Measurements from ENCODE around the gene STT3A. TPM values are rescaled to one million over a fixed set of nuclear protein-coding genes. Genes with fewer than 3 reads are reported as not detected.

Gene STT3A
- total and polyA plus RNA-seq, 10 donors, result 23.0 to 102 (median 80.9) TPM

- peaks cover 4 to 100% (median 95%) of the 10 kb centered on the region in 6 donors for H3K36me3 ChIP-seq
These were observed 10.6 kb downstream of the STT3A start for GRCh38 chr11:125603207-125603606.

GRCh38 chr11:125605417-125605816 lies 12.8 kb downstream of the STT3A start:
- Histone ChIP-seq H3K4me3 (no peak overlapping the region), H3K27ac (no peak overlapping the region), H3K9me3 (no peaks in the 10 kb centered on the region), H3K4me1 (no peaks in the 10 kb centered on the region), H3K36me3 (peaks cover 11 to 100% (median 97%) of the 10 kb centered on the region in 6 donors), H3K27me3 (replicated peaks in 1 of 7) (no peaks in the 10 kb centered on the region)
- DNase-seq, result no peak
- TF ChIP-seq POLR2A (IDR thresholded peaks at IDR 0.05), result no peak
- no peak for TF ChIP-seq CTCF (IDR thresholded peaks at IDR 0.05 in 8 of 11, conservative IDR thresholded peaks at IDR 0.05 in 3 of 11)
- TF ChIP-seq POLR2AphosphoS5 (IDR thresholded peaks at IDR 0.05), result no peak
- intact Hi-C loops (cut with DNase I; ENCODE audit: low total_unique reads), result no loop called here

More at GRCh38 chr11:125603207-125603606, 10.6 kb downstream of the STT3A start:
- 91 to 95% (median 94%) methylated on average over 3 of the region's 3 CpGs for WGBS, 5 donors
- TF ChIP-seq CTCF (IDR thresholded peaks at IDR 0.05 in 8 of 11, conservative IDR thresholded peaks at IDR 0.05 in 3 of 11) (no peak), POLR2AphosphoS5 (IDR thresholded peaks at IDR 0.05) (no peak), POLR2A (IDR thresholded peaks at IDR 0.05) (no peak)
- H3K27ac ChIP-seq, result no peak overlapping the region
- no peaks in the 10 kb centered on the region for H3K9me3 ChIP-seq
- H3K27me3 ChIP-seq (replicated peaks in 1 of 7), result no peaks in the 10 kb centered on the region
- H3K4me1 ChIP-seq, result peaks cover 0 to 7% (median 0%) of the 10 kb centered on the region in 6 donors
- no peak overlapping the region for H3K4me3 ChIP-seq
- intact Hi-C loops (cut with DNase I; ENCODE audit: low total_unique reads), result no loop called here
- no peak for DNase-seq

- H3K4me3 ChIP-seq, result no peak overlapping the region
- H3K9me3 ChIP-seq, result no peaks in the 10 kb centered on the region
- H3K4me1 ChIP-seq, result no peaks in the 10 kb centered on the region
- H3K27me3 ChIP-seq (replicated peaks in 1 of 7), result no peaks in the 10 kb centered on the region
- DNase-seq, result no peak
- H3K36me3 ChIP-seq, result peaks cover 11 to 100% (median 98%) of the 10 kb centered on the region in 6 donors
- TF ChIP-seq POLR2A (IDR thresholded peaks at IDR 0.05), result no peak
- no peak overlapping the region for H3K27ac ChIP-seq
- intact Hi-C loops (cut with DNase I; ENCODE audit: low total_unique reads), result no loop called here
- 88 to 95% (median 94%) methylated on average over 7 of the region's 7 CpGs for WGBS, 5 donors
These were observed 16.9 kb downstream of the STT3A start for GRCh38 chr11:125609545-125609944.

- 90 to 98% (median 96%) methylated on average over 4 of the region's 4 CpGs for WGBS, 5 donors
- intact Hi-C loops (cut with DNase I; ENCODE audit: low total_unique reads), result no loop called here
- Histone ChIP-seq H3K4me1 (no peaks in the 10 kb centered on the region), H3K27ac (no peak overlapping the region), H3K4me3 (no peak overlapping the region), H3K36me3 (peaks cover 5 to 94% (median 80%) of the 10 kb centered on the region in 6 donors), H3K27me3 (replicated peaks in 1 of 7) (no peaks in the 10 kb centered on the region), H3K9me3 (no peaks in the 10 kb centered on the region)
- no peak for DNase-seq
- no peak for TF ChIP-seq POLR2AphosphoS5 (IDR thresholded peaks at IDR 0.05)
- no peak for TF ChIP-seq CTCF (IDR thresholded peaks at IDR 0.05 in 8 of 11, conservative IDR thresholded peaks at IDR 0.05 in 3 of 11)
- TF ChIP-seq POLR2A (IDR thresholded peaks at IDR 0.05), result no peak
These were observed 25.7 kb downstream of the STT3A start for GRCh38 chr11:125618383-125618782.

- H3K36me3 ChIP-seq, result peaks cover 3 to 58% (median 46%) of the 10 kb centered on the region in 6 donors
These were observed 29.3 kb downstream of the STT3A start for GRCh38 chr11:125621995-125622394.

More at GRCh38 chr11:125621995-125622394, 29.3 kb downstream of the STT3A start:
- H3K4me3 ChIP-seq, result no peak overlapping the region
- H3K27ac ChIP-seq, result no peak overlapping the region
- WGBS, 5 donors, result 87 to 96% (median 92%) methylated on average over 2 of the region's 2 CpGs
- DNase-seq, result no peak
- H3K27me3 ChIP-seq (replicated peaks in 1 of 7), result no peaks in the 10 kb centered on the region
- intact Hi-C loops (cut with DNase I; ENCODE audit: low total_unique reads), result loop anchor here (10.0 kb wide), 1 partner anchor 253 kb away; no protein-coding TSS in a partner anchor
- TF ChIP-seq POLR2AphosphoS5 (IDR thresholded peaks at IDR 0.05) (no peak), POLR2A (IDR thresholded peaks at IDR 0.05) (no peak), CTCF (IDR thresholded peaks at IDR 0.05 in 8 of 11, conservative IDR thresholded peaks at IDR 0.05 in 3 of 11) (no peak)
- H3K4me1 ChIP-seq, result peaks cover 10 to 23% (median 19%) of the 10 kb centered on the region in 6 donors
- H3K9me3 ChIP-seq, result no peaks in the 10 kb centered on the region
